ENCODE measurements around the gene SSUH2.

- TF ChIP-seq POLR2A (IDR thresholded peaks at IDR 0.05) (no peak), CTCF (IDR thresholded peaks at IDR 0.05) (no peak)
Measured at GRCh38 chr3:8599146-8599545, 45.5 kb downstream of the SSUH2 start.

Data from testis (tissue), 2 donors.